GM18951 (cell line): ENCODE results near the gene PEAK3.

Source experiments
- POLR2A ChIP-seq: IDR thresholded peaks from 4 replicates; pipeline ENCODE4 v1.6.1; 2011; ENCODE audit warnings: mild to moderate bottlenecking; ENCODE audit not compliant: insufficient read length, insufficient read depth; ENCODE audit errors: extremely low read depth
- in situ Hi-C: fragments of 300-500 bp; cut with MboI; formaldehyde crosslinking; loops from one replicate; pipeline ENCODE4 v1.12.0; 2022; ENCODE audit warnings: low sequenced_read_pairs, mixed read lengths, inconsistent platforms; ENCODE audit not compliant: unreplicated experiment

The PEAK3 gene

GRCh38 chr19:2244486-2244885, 37.5 kb downstream of the PEAK3 start:
- in situ Hi-C loops = no loop called here
- TF ChIP-seq POLR2A = no peak

GRCh38 chr19:2244125-2244411, 37.9 kb downstream of the PEAK3 start:
- in situ Hi-C loops = no loop called here
- TF ChIP-seq POLR2A = no peak

- in situ Hi-C loops = no loop called here
These were observed 38.5 kb downstream of the PEAK3 start for GRCh38 chr19:2243274-2244124.

GRCh38 chr19:2242816-2243215, 39.2 kb downstream of the PEAK3 start:
- in situ Hi-C loops = no loop called here
- TF ChIP-seq POLR2A = peak; percentile 9

More at GRCh38 chr19:2243274-2244124, 38.5 kb downstream of the PEAK3 start:
- peak; percentile 3 for TF ChIP-seq POLR2A

DNA sequence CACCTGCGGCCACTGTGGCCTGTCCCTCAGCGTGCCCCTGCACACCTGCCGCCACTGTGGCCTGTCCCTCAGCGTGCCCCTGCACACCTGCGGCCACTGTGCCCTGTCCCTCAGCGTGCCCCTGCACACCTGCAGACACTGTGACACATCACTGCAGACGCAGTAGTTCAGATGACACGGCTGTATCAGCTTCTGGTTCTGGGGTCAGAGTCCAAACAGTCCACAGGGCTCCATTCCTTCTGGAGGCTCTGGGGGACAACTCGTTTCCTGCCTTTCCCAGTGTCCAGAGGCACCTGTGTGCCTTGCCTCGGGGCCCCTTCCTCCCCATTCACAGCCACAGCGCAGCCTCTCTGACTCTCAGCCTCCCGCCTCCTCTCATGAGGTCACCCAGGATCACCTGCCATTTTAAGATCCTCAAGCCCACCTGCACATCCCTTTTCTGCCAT, 39.9 kb downstream of the PEAK3 start:
- TF ChIP-seq POLR2A = no peak
- in situ Hi-C loops = no loop called here

GRCh38 chr19:2240881-2241760, 40.9 kb downstream of the PEAK3 start:
- in situ Hi-C loops = no loop called here
- no peak for TF ChIP-seq POLR2A

DNA sequence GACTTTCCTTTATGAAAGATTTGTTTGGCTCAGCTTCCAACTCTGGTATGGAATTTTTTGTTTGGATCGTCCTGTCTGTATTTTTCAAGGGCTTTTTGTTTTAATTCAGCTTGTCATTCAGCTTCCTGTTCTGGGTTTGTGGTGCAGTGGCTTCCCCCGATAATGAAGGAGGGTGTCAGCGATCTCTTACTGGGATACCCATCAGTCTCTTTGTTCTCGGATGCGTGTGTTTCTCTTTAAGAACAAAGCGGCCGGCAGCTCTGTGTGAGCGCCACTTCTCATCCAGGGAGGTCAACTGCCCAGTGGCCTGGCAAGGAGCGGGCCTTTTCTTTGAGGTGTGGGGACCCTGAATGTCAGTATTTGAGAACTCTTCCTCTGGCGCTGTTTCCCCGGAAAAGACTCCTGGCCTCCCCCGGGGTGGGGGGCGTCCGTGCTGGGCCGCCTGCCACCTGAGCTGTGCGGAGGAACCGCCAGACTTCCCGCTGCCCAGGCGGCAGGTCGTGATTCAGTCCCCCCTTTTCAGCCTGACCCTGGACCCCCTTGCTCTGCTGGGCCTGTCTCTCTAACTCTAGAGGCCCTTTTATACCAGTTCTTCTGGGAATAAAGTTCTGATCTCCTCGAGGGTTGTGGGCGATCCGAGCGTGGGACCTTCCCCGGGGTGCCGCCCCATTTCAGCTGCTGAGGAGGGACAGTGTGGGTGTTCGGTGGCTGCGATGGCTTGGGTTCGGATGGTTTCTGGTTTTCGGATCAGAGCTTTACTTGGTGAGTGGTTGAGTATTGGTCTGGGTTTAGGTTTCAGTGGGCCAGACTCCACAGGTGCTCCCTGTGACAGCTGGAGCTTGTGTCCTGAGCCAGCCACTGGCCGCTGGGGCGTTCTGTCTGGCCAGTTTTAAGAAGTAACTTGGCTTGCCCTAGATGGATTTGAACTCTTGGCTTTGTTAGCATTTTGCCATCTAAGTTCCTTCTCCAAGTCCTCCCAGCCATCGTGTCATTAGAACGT, 41.9 kb downstream of the PEAK3 start:
- in situ Hi-C loops = no loop called here

DNA sequence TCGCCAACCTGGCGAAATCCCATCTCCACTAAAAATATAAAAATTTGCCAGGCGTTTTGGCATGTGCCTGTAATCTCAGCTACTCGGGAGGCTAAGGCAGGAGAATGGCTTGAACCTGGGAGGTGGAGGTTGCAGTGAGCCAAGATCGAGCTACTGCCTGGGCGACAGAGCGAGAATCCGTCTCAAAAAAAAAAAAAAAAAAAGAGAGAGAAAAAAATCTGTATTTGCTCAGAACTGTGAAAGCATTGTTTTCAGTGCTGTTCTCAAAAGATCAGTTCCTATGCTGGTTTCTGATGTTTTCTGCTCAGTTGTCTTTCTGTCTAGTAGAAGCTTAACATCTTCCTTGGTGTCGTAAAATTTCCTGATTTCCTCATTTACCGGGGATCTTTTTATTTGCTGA, 42.8 kb downstream of the PEAK3 start:
- in situ Hi-C loops = no loop called here
- TF ChIP-seq POLR2A = no peak

More for the DNA sequence above, 41.9 kb downstream of the PEAK3 start:
- TF ChIP-seq POLR2A = no peak

DNA sequence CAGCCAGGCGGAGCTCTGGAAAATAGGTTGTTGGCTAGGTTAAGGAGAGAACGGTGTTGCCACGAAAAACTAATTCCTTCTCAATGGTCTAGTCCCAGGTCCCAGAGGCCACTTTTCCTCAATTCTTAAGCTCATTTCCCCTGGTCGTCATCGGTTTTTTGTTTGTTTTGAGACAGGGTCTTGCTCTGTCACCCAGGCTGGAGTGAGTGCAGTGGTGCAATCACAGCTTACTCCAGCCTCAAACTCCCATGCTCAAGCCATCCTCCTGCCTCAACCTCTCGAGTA, 44.2 kb downstream of the PEAK3 start:
- in situ Hi-C loops = no loop called here

GRCh38 chr19:2237051-2237868, 44.7 kb downstream of the PEAK3 start:
- in situ Hi-C loops = no loop called here
- no peak for TF ChIP-seq POLR2A

More for the DNA sequence above, 44.2 kb downstream of the PEAK3 start:
- TF ChIP-seq POLR2A = no peak

DNA sequence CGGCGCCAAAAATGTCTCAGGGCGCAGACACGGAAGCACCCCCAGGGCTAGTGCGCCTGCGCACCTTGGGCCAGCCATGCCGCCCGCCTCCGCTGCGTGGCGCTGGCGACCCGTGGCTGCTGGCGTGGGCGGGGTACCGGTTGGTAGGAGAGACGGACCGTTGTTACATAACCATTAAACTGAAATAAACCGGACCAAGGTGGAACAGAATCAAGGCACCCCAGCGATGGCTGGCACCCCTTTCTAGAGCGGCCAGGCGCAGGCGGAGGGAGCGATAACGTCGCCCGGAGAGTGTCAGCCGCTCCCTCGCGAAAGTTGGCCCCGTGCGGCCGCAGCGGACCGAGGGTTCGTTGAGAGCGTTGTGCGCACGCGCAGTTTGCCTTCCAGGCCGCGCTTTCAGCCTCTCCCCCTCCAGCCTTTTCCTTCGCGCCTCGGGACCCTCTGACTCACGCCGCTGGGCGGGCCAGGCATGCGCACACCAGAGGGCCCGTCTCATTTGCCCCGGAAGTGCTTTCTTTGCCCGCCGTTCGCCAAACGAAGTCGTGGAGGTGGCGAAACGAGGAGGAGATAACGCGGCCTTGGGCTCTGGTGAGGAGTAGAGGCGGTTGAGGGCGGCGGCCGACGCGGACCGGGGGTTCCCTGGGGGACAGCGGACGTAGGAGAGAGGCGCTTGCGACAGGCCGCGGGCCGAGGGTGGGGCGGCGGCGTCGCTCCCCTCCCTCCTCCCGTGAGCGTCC, 45.5 kb downstream of the PEAK3 start, which contains the start of the genes PLEKHJ1 and SF3A2:
TSS of gene PLEKHJ1 (minus strand) at position 16 of the 737 bp plus-strand sequence. CDS start 81 bp downstream, outside the sequence.
TSS of gene SF3A2 (plus strand) at position 511 of the 737 bp plus-strand sequence. CDS start 6,595 bp downstream, outside the sequence.
- TF ChIP-seq POLR2A = peak; percentile 79

More for the DNA sequence above, 45.5 kb downstream of the PEAK3 start, which contains the start of the genes PLEKHJ1 and SF3A2:
- in situ Hi-C loops = no loop called here
